ENCODE data around the gene RTN4RL1. TPM values are rescaled to one million over a fixed set of nuclear protein-coding genes. Genes with fewer than 3 reads are reported as not detected.

Gene RTN4RL1
- total and polyA plus RNA-seq, 2 of the 13 experiments (the other 11 are each of a cell fraction or from before 2014, with no cell fraction given), result 0.01 TPM; not detected in 1

DNA sequence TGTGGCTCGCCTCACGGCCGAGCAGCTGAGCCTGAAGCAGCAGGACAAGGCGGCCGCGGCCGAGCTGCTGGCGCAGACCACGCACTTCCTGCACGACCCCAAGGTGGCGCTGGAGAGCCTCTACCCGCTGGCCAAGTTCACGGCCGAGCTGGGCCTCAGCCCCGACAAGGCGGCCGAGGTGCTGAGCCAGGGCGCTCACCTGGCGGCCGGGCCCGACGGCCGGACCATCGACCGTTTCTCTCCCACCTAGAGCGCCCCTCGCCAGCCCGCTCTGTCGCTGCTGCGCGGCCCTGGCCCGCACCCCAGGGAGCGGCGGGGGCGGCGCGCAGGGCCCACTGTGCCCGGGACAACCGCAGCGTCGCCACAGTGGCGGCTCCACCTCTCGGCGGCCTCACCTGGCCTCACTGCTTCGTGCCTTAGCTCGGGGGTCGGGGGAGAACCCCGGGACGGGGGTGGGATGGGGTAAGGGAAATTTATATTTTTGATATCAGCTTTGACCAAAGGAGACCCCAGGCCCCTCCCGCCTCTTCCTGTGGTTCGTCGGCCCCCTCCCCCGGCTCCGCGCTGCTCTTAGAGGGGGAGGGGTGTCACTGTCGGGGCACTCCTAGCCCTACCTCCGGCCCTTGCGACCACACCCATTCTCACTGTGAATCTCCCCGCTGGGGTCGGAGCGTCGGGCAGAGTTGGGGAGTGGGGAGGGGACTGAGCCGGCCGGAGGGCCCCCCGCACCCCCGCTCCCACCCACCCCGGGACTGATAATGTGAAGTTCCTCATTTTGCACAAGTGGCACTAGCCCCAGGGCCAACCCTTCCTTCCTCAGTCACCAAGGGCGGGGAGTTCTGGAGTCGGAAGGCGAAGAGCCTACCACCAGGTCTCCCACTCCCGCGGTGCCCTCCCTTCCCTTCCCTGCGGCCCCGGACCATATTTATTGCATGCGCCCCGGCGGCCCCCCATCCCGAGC, 33.7 kb upstream of the RTN4RL1 start:
- no peak overlapping the region for H3K4me3 ChIP-seq (replicated peaks in 1 of 3; ENCODE audit: insufficient read depth in 1 of 3, low read depth in 2 of 3, low read length in 3 of 3)
- TF ChIP-seq HOXA3 (CRISPR knock-in tag; IDR thresholded peaks at IDR 0.05) (peak; percentile 64), PRMT3 (CRISPR knock-in tag; IDR thresholded peaks at IDR 0.05; ENCODE audit: borderline replicate concordance, low read depth) (no peak), ZNF775 (CRISPR knock-in tag; IDR thresholded peaks at IDR 0.05; ENCODE audit: borderline replicate concordance) (no peak), ZBTB38 (CRISPR knock-in tag; IDR thresholded peaks at IDR 0.05) (peak; percentile 37; the same call in 1 of the 2 replicates), STAG1 (CRISPR knock-in tag; IDR thresholded peaks at IDR 0.05) (peak; percentile 40)
- TF ChIP-seq, protein P1, sequence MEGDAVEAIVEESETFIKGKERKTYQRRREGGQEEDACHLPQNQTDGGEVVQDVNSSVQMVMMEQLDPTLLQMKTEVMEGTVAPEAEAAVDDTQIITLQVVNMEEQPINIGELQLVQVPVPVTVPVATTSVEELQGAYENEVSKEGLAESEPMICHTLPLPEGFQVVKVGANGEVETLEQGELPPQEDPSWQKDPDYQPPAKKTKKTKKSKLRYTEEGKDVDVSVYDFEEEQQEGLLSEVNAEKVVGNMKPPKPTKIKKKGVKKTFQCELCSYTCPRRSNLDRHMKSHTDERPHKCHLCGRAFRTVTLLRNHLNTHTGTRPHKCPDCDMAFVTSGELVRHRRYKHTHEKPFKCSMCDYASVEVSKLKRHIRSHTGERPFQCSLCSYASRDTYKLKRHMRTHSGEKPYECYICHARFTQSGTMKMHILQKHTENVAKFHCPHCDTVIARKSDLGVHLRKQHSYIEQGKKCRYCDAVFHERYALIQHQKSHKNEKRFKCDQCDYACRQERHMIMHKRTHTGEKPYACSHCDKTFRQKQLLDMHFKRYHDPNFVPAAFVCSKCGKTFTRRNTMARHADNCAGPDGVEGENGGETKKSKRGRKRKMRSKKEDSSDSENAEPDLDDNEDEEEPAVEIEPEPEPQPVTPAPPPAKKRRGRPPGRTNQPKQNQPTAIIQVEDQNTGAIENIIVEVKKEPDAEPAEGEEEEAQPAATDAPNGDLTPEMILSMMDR (CRISPR knock-in tag; IDR thresholded peaks at IDR 0.05), result peak; percentile 64
- TF ChIP-seq, protein P2, sequence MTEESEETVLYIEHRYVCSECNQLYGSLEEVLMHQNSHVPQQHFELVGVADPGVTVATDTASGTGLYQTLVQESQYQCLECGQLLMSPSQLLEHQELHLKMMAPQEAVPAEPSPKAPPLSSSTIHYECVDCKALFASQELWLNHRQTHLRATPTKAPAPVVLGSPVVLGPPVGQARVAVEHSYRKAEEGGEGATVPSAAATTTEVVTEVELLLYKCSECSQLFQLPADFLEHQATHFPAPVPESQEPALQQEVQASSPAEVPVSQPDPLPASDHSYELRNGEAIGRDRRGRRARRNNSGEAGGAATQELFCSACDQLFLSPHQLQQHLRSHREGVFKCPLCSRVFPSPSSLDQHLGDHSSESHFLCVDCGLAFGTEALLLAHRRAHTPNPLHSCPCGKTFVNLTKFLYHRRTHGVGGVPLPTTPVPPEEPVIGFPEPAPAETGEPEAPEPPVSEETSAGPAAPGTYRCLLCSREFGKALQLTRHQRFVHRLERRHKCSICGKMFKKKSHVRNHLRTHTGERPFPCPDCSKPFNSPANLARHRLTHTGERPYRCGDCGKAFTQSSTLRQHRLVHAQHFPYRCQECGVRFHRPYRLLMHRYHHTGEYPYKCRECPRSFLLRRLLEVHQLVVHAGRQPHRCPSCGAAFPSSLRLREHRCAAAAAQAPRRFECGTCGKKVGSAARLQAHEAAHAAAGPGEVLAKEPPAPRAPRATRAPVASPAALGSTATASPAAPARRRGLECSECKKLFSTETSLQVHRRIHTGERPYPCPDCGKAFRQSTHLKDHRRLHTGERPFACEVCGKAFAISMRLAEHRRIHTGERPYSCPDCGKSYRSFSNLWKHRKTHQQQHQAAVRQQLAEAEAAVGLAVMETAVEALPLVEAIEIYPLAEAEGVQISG (CRISPR knock-in tag; IDR thresholded peaks at IDR 0.05), result 0 out of 2 replicates have a peak, but pooled peaks have one; percentile 20
- TF ChIP-seq, protein P3, sequence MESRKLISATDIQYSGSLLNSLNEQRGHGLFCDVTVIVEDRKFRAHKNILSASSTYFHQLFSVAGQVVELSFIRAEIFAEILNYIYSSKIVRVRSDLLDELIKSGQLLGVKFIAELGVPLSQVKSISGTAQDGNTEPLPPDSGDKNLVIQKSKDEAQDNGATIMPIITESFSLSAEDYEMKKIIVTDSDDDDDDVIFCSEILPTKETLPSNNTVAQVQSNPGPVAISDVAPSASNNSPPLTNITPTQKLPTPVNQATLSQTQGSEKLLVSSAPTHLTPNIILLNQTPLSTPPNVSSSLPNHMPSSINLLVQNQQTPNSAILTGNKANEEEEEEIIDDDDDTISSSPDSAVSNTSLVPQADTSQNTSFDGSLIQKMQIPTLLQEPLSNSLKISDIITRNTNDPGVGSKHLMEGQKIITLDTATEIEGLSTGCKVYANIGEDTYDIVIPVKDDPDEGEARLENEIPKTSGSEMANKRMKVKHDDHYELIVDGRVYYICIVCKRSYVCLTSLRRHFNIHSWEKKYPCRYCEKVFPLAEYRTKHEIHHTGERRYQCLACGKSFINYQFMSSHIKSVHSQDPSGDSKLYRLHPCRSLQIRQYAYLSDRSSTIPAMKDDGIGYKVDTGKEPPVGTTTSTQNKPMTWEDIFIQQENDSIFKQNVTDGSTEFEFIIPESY (CRISPR knock-in tag; IDR thresholded peaks at IDR 0.05), result peak; percentile 99
- H3K27me3 ChIP-seq (ENCODE audit: control insufficient read depth in 1 of 2, insufficient read depth in 2 of 2, low read length in 2 of 2), result peaks cover 0 to 5% of the 10 kb centered on the region in 2 experiments; a peak in 2 of 5 replicates
- BruUV-seq (replicated peaks), result no TSS peak
- no peak overlapping the region for H2AFZ ChIP-seq (ENCODE audit: low read length)
- DNase-seq (ENCODE audit: low spot score) (no peak), ATAC-seq (no peak), FAIRE-seq (no peak)
- no peak overlapping the region for H3K9ac ChIP-seq (ENCODE audit: insufficient read depth, low read depth, low read length)
- H3K9me3 ChIP-seq (ENCODE audit: low read length), result no peaks in the 10 kb centered on the region
- WGBS (ENCODE audit: low lambda C conversion rate), result 91% methylated on average over 43 of the region's 78 CpGs
- POLR2A ChIA-PET, result no interaction called here
- no peaks in the 10 kb centered on the region for H3K79me2 ChIP-seq (ENCODE audit: insufficient read depth, low read length)
- intact Hi-C loops (cut with micrococcal nuclease; ENCODE audit: unreplicated experiment), result no loop called here
- CTCF ChIA-PET (ENCODE audit: low intra/inter-chr PET ratio, low total read pairs), result interaction anchor here (0.9 kb wide), 1 partner anchor 186 kb away, joined by 4 read pairs; no protein-coding TSS in a partner anchor
- no peak overlapping the region for H3K27ac ChIP-seq (ENCODE audit: extremely low read length, insufficient read depth, low read length)
- in situ Hi-C loops (cut with HindIII; ENCODE audit: extremely low pct_ligation_motif_present, low pct_unique_long_range_greater_than_20kb), result no loop called here
- peaks cover 7% of the 10 kb centered on the region for H3K4me1 ChIP-seq (ENCODE audit: insufficient read depth, low read length)
- H3K36me3 ChIP-seq (replicated peaks in 1 of 2; ENCODE audit: control insufficient read depth in 1 of 2, insufficient read depth in 2 of 2, low read length in 2 of 2), result peaks cover 2 to 3% of the 10 kb centered on the region in 2 experiments; a peak in 3 of 5 replicates
- peaks cover 9% of the 10 kb centered on the region; the same call in 1 of the 2 replicates for H4K20me1 ChIP-seq (ENCODE audit: insufficient read depth, low read length)
- no peak overlapping the region for H3K4me2 ChIP-seq (ENCODE audit: low read depth, low read length)

Measured in HepG2 (cell line).